HG03175 (cell line): ENCODE measurements around the gene TRIM65.
A peak's percentile ranks its signal among the peaks of the same experiment; 100 is the strongest.
"Not testable (repeated sequence)": the region's sequence is repeated elsewhere in the genome, so short reads cannot be mapped to it uniquely, and the experiment has no call there.

ENCODE experiments used
- ATAC-seq: cut with Tn5 transposase; IDR thresholded peaks from one replicate; pipeline ENCODE4 v1.9.1; 2021; ENCODE audit warnings: mild to moderate bottlenecking, moderate library complexity; ENCODE audit not compliant: unreplicated experiment

Gene TRIM65

DNA sequence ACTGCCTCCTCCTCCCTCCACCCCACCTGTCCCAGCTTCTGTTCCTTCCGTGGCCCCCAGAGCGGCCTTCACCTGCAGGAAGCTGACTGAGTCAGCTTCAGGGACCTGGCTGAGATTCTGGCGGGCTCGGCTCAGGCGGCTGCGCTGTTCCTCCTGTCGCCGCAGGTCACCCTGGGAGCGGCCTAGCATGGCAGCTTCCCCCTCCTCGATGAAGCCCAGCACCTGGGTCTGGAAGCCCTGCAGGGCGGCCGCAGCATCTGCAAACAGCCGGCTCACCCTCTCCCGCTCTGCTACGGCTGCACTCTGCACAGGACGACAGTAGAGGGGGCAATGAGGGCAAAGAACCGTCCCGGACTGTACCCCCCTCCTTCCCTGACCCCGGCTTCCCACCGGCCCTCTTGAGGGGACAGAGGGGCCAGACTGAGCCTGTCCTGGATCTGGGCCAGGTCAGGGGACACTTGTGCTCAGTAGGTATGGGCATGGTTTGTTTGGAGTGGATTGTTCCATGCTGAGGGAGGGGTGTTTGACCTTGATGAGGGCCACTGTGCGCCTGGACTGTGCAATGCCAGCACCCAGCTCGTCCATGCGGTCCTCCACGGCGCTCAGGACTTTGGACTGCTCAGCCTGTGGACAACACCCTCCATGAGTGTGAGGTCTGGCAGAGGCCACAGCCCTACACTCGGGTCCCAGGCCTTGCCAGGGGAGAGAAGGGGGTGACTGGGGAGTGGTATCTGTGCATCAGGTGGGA, 20.4 kb downstream of the TRIM65 start:
- no peak for ATAC-seq

DNA sequence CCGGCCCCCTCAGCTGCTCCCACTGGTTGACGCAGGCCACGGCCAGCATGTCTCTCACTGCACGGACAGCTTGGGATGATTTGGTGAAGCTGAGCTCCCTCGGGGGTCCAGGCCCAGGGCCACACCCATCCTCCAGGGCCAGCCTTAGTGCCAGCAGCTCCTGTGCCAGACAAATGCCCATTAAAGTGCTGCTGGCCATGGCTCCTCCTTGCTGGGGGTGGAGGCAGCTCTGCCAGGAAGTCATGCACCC, 20.9 kb downstream of the TRIM65 start:
- no peak for ATAC-seq

DNA sequence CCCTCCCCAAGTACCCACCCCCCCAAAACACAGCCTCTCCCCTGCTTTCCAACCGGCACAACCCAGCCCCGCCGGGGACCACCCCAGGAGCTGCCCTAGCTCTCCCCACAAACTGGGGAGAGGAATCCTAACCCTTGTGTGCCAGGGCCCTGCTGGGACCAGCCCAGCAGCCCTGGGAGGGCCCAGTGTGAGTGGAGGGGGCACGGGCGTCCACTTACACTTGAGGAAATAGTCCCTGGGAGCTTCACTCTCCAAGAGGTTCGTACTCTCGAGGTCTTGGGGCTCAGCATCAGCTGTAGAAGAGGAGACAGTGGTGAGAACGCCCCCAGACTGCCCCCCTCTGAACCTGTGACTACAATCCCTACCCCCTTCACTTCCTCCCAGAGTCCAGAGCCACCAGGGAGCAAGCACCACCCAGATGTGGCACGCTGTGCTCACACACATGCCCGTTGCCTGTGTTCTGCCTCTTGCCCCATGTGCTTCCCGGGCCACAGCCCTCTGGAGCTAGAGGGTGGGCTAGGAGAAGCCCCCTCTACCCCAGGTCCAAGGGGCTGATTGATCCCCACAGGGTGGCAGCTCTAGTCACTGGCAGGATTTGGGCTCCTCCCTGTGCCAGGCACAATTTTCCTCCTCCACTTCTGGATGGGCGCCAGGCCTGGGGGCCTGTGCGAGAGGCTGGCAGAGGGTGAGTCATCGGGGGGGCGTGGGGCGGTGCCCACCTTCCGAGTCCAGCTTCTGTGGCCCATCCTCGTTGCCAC, 21.4 kb downstream of the TRIM65 start:
- no peak for ATAC-seq

DNA sequence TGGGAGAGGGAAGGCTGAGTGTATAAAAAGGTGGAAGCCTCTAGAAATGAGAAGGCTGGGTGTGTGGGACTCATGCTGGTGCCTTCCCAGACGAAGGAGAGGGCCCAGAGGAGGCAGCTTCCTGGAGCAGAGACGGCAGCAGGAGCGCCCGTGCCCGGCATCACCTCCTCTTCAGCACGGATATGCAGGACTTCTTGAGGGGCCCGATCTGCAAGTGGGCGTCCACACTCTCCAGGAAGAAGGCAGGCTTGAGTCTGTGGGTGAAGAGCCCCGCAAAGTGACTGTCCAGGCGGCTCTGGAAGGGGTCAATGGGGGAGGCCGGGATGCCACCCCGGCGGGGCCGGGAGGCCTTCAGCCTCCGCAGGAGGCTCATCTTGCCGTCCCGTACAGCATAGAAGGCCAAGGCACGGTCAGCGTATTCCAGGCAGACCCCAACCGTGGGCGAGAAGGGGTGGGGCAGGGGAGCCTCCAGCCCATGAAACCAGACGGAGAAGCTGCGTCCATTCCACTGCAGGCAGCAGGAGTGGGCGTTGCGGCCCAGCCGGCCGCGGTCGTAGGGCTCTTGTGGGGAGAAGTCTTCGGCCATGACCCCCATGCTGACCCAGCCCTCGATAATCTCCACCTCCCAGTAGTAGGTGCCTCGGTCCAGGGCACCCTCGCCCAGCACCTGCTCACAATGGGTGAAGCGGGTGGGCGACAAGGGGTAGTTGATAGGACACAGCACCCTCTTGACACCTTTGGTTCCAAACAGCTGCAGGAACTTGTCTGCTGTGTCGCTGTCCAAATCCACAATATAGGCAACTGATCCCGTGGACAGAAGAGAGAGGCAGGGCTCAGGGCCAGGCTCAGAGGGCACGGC, 22.2 kb downstream of the TRIM65 start:
- no peak for ATAC-seq

DNA sequence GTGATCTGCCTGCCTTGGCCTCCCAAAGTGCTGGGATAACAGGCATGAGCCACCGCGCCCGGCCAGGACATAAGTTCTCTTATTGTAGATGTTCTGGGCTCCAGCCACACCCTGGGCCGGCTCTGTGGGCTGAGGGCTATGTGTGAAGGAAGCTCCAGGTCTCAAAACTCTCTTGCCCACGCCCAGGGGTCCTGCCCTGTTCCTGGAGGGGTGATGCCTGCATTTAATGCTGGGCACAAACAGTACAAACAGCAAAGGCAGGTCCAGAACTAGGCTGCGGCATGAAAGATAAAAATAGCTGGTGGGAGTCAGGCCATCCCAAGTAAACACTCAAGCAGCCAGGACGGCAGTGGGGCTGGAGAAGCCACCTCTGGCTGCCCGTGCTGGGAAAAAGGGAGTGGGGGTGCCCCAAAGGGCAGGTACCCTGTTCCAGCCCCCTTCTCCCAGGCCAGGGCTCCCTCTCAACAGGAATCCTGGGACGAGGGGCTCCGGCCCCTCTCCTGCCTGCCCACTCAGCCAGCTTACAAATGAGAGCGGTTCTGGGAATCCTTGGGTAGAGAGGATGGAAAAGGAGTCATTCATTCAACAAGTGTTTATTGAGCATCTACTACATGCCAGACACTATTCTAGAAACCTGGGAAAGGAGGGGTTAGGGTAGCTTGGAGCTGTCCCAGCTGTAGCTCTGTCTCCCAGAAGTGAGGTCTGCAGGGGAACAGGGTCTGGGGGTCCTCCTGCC, 23.0 kb downstream of the TRIM65 start:
- no peak for ATAC-seq

DNA sequence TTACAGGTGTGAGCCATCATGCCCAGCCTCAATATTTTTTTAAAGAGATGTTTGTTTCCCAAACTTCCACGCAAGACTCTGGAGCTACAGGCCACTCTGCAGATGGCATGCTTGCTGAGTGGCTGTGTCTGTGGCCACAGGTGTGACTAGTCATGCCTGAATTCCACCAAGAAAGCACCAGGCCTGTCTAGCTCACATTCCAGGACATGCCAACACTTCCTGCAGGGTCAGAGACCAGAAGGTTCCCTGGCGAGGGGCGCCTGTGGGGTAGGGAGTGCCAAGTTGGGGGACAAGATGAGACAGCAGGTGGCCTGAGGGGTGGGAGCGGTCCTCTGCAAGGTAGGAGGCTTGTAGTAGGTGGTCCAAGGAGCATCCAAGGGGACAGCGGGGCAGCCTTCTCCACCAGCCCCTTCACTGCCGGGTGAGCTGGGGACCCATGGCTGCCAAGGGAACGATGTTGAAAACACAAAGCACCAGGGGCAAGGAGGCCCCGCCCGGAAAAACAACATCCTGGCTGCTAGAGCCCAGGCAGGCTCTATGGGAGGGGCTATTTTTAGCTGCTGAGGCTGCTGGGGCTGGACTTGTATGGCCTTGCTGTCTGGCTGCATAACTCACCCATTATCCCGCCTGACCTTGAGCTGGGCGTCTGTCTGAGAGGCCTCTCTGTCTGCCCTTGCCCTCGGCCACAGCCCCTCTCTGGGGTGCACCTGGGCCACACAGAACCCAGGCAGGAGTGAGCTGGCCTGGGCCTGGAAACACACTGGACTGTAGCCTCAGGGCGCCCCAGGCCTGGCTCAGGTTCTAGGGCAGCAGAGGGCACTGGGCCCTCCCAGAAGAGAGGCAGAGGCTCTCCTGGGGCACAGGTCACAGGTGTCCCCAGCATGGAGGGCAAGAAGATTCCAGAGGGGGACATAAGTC, 24.1 kb downstream of the TRIM65 start:
- no peak for ATAC-seq

DNA sequence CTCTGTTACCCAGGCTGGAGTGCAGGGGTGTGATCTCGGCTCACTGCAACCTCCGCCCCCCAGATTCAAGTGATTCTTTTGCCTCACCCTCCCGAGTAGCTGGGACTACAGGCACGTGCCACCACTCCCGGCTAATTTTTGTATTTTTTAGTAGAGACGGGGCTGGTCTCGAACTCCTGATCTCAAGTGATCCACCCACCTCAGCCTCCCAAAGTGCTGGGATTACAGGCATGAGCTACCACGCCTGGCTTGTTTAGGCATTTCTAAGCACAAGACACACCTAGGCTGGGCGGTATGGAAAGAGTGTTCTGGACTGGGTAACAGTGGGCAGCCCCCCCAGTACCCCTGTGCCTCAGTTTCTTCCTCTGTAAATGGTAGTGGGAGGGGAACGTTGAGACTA, 26.5 kb downstream of the TRIM65 start:
- ATAC-seq: not testable (repeated sequence)

DNA sequence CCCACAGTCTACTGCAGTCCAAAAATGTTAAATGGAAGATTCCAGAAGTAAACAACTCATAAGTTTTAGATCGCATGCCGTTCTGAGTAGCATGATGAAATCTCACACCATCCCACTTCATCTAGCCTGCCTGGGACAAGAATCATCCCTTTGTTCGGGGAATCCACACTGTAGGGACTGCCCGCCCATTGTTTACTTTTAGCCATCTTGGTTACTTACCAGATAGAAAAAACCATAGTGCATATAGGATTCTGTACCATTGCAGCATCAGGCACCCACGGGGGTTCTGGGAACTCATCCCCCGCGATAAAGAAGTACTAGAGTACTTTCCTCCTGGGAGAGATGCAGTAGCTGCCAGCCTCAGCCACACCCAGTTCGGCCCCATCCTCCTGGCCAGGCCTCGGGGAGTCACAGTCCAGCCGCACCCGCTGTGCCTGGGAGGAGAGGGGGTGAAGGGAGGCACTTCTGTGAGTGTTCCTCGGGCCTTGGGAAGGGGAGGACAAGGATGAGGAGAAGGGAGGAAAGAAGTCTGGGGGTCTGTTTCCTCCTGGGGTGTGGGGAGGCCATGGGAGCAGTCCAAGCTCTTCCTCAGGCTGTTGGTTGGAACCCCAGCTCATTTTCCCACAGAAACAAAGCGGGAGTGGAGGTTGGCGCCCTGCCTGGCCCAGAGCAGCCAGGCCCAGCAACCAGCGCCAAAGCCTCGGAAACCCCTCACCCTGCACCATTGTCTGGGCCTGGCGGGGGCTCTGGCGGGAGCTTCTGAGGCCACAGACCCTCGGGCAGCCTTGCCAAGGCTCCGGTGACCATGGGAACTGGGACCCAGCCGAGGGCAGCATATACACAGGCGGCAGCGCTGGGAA, 27.2 kb downstream of the TRIM65 start:
- no peak for ATAC-seq

DNA sequence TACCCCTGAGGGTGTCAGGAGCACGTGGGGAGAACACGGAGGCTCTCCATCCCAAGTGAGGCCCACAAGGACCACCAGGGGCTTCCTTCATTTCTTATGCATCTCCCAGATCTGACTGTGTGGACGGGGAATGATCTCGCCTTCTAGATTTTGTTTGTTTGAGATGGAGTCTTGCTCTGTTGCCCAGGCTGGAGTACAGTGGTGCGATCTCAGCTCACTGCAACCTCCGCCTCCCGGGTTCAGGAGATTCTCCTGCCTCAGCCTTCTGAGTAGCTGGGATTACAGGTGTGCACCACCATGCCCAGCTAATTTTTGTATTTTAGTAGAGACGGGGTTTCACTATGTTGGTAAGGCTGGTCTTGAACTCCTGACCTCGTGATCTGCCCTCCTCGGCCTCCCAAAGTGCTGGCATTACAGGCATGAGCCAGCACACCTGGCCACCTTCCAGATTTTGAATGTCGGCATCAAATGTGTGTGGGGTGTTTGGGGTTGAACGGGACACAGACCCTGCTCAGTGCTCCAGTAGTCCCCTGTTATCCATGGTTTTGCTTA, 27.9 kb downstream of the TRIM65 start:
- not testable (repeated sequence) for ATAC-seq

DNA sequence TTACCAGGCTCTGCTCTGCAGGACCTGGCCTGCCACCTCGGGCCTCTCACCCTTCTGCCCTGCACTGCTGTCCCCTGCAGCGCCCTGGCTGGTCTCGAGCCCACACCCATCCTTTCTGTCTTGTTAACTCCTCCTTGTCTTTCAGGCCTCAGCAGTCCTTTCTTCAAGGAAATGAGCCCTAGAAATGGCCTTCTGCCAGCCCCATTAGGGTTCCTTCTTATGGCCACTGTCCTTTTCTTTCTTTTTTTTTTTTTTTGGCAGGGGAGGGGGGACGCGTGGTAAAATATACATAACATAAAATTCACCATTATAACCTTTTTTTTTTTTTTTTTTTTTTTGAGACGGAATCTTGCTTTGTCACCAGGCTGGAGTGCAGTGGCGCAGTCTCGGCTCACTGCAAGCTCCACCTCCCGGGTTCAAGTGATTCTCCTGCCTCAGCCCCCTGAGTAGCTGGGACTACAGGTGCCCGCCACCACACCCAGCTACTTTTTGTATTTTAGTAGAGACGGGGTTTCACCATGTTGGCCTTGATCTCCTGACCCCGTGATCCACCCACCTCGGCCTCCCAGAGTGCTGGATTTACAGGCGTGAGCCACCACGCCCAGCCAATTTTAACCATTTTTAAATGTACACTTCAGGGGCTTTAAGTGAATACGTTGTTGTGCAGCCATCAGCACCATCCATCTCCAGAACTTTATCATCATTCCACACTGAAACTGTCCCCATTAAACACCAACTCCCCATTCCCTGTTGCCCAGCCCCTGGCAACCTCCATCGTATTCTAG, 31.2 kb downstream of the TRIM65 start:
- ATAC-seq: not testable (repeated sequence)

DNA sequence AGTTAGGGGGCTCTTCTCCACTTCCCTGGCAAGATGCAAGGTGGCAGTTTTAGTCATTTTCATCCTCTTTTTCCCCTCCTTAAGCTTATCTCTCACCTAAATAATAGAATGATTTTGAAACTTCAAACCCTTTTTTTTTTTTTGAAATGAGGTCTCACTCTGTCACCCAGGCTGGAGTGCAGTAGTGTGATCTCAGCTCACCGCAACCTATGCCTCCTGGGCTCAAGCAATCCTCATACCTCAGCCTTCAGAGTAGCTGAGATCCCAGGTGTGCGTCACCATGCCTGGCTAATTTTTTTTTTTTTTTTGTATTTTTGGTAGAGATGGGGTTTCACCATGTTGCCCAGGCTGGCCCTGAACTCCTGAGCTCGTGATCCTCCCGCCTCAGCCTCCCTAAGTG, 31.9 kb downstream of the TRIM65 start:
- peak; percentile 17 for ATAC-seq

DNA sequence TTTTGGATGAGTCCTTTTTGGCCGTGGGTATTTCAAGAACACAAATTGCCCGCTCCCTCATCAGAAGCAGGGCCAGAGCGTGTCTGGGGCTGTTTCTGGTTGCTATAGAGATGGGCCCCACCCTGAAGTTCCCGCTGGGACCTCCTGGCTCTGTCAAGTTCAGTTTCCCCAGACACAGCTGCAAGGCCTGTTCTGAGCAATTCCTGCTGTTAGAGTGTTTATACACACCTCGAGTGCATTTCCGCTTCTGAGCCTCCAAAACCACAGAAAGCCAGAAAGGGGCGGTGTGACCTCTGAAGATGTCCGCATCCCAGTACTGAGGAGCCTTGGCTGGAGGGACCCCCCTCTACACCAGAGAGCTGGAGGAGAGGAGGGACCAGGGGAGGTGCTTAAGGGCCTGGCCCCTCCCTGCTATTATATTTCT, 32.3 kb downstream of the TRIM65 start:
- peak; percentile 85 for ATAC-seq

DNA sequence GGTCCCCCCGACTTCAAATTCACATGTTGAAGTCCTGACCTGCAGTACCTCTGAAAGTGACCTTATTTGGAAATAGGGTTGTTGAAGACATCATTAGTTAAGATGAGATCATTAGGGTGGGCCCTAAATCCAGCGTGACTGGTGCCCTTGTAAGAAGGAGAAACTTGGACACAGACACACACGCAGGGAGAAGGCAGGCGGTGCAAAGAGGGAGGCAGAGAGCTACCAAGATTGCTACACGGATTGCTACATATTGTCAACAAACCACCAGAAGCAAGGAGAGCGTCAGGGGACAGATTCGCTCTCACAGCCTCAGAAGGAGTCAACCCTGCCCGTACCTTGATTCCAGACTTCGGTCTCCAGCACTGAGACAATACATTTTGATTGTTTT, 34.8 kb downstream of the TRIM65 start:
- ATAC-seq: no peak

DNA sequence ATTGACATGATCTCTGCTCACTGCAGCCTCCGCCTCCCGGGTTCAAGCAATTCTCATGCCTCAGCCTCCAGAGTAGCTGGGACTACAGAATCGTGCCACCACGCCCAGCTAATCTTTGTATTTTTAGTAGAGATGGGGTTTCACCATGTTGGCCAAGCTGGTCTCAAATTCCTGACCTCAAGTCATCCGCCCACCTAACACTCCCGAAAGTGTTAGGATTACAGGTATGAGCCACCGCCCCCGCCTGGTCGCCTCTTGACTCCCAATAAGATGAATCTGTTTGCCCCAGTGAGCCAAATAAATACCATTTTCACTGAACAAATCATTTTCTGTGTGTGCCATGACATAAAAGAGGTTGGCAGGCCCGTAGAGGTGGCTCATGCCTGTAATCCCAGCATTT, 37.4 kb downstream of the TRIM65 start:
- ATAC-seq: not testable (repeated sequence)

DNA sequence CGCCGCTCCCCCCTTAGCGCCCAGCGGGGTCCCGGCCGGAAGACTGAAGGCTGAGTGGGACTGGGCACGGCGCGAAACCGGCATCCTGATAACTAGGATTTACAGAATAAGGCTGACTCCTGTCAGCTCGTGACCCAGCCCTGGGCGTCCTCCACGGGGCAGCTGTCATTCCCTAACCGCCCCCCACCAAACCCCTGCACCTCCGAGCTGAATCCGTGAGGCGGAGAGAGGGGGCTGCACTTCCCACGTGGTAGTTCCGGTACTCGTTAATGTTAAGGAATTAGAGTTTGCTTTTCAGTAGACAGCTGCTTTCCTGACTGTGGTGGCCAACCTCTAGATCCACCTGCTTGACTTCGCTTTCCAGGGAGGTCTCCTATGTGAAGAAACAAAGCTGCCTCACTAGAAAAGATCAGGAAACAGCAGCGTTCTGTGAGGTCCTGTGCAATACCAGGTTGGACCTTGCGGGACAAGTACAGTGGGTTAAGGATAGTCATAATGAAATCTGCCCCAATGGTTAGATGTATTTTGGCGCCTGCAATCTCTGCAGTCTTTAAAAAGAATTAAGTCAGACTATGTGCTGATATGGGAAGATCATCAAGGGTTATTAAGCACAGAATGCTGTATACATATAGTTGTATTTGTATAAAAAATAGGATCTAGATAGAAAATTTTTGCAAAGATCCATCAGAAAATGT, 40.5 kb downstream of the TRIM65 start:
- ATAC-seq: no peak

DNA sequence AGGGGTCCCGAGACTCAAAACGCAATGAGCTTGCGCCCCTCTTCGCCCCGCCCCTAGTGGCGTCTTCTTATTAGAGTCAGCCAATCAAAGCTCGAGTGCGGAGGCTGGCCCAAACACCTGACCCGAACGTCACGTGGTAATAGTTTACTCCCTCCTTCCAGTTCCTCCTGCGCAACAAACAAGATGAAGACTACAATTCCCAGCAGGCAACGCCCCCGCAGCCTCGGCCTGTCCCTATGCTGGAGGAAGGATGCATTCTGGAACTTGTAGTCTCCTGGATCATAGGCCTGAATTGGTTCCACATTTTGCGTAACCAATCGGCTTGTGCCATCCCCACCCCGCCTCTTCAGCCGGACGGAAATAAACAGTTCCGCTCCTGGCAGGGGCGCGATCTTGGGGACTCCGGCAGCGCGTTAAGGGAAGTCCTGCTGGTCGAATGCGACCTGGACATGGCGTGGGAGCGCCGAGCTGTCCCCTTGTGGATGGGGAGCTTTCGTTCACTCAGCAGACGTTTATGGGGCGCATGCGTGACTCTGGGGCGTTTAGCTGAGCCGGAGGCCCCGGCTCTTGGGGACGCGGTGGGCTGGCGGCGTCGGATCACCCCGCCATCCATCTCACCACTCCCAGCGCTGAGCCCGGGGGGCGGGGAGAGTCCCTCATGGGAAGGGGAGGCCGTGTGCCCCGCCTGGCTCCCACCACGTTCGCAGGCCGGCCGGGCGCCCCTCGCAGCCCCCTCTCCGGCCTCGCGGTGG, 41.3 kb downstream of the TRIM65 start, which contains the start of gene WBP2:
TSS of gene WBP2 (minus strand) at position 26 of the 752 bp plus-strand sequence. CDS start 38 bp downstream, outside the sequence.
- peak; percentile 87 for ATAC-seq
